GM21381 (cell line): ENCODE data around the gene PTGFRN.

Source experiments
- ATAC-seq: cut with Tn5 transposase; IDR thresholded peaks from one replicate; pipeline ENCODE4 v1.9.1; 2021; ENCODE audit warnings: mild to moderate bottlenecking, moderate library complexity; ENCODE audit not compliant: unreplicated experiment

The PTGFRN gene

GRCh38 chr1:117026361-117026760 is 116.6 kb downstream of the PTGFRN start:
- ATAC-seq, result no peak

- no peak for ATAC-seq
Observed at GRCh38 chr1:117029685-117030084, 120.0 kb downstream of the PTGFRN start.

- ATAC-seq, result no peak
Observed at GRCh38 chr1:117030271-117030877, 120.7 kb downstream of the PTGFRN start.

DNA sequence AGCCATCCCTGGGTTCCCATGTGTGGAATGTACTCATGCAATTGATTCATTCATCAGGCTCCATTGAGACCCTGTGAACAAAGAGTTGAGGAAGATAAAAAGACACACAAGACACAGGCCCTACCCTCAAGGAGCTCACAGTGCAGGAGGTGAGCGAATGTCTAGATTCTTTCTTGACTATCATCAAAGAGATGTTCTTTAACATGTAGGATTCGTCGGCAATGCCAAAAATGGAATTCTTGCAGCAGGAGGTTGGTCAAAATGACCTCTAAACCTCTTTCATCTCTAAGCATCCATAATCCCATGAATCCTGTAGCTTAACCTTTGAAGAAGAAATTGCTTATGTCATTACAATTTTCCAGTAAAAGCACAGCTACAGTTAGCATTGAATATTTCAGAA is 122.5 kb downstream of the PTGFRN start:
- no peak for ATAC-seq

GRCh38 chr1:117032681-117033539 is 123.2 kb downstream of the PTGFRN start:
- ATAC-seq, result no peak

GRCh38 chr1:117033772-117034171 is 124.1 kb downstream of the PTGFRN start:
- ATAC-seq, result no peak

DNA sequence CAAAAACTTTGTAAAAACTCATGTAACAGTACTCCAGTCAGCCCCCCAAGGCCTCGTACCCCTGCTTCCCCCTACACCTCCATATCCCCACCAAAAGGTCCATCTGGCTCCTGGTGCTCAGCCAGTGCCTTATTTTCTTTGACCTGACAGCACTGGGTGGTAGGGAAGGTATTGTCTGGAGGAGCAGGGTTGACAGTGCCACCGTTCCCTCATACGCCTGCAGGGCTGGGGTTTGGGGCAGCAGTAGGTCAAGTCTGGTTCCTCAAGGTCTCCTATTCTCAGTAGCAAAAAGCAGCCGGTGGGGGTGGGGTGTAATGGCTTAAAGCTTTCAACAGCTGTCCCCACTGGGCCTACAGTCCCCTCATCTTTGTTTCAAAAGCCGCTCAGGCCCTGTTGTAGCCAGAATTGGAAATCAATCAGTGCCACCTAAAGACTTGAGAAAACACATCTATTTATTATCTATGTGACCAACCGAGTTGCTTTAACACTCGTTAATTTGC is 125.1 kb downstream of the PTGFRN start:
- ATAC-seq, result no peak

DNA sequence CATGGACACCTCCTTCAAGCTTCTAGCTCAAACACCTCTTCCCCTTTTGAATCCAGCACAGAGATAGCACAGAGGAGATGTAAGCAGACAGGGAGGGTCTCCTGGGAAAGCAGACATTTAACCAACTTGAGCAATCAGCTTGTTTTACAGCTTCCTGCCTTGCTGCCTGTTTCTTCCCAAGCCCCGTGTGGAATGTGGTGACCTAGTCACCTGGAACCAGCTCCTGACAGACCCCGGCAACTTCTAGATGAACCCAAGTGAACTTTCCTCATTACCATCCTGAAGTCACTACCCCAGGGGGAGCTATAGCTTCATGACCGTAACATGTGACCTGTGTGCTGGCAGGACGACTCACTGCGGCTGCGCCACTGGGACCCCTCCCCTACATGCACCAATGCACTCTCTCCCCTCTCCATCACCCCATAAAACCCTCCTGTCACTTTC is 126.3 kb downstream of the PTGFRN start:
- no peak for ATAC-seq

GRCh38 chr1:117037802-117038201 is 128.1 kb downstream of the PTGFRN start:
- no peak for ATAC-seq

- no peak for ATAC-seq
Observed at GRCh38 chr1:117038236-117038635, 128.5 kb downstream of the PTGFRN start.
